HL-60 (cell line): Measurements from ENCODE around the gene TTC1.

Experiments
- POLR2AphosphoS5 ChIP-seq: IDR thresholded peaks from 2 replicates; pipeline ENCODE4 v1.6.1; 2012; ENCODE audit warnings: low read depth
- TF ChIP-seq, protein P1 (sequence below): IDR thresholded peaks from one replicate; pipeline ENCODE4 v1.5.1; 2011; ENCODE audit warnings: low read length, control low read depth, inconsistent platforms; ENCODE audit not compliant: insufficient read depth
- TF ChIP-seq, protein P2 (sequence below): IDR thresholded peaks from 2 replicates; pipeline ENCODE4 v1.6.1; 2012; ENCODE audit warnings: low read depth; ENCODE audit not compliant: insufficient replicate concordance

GRCh38 chr5:160023908-160024630, 15.1 kb downstream of the TTC1 start:
- TF ChIP-seq, protein P1, sequence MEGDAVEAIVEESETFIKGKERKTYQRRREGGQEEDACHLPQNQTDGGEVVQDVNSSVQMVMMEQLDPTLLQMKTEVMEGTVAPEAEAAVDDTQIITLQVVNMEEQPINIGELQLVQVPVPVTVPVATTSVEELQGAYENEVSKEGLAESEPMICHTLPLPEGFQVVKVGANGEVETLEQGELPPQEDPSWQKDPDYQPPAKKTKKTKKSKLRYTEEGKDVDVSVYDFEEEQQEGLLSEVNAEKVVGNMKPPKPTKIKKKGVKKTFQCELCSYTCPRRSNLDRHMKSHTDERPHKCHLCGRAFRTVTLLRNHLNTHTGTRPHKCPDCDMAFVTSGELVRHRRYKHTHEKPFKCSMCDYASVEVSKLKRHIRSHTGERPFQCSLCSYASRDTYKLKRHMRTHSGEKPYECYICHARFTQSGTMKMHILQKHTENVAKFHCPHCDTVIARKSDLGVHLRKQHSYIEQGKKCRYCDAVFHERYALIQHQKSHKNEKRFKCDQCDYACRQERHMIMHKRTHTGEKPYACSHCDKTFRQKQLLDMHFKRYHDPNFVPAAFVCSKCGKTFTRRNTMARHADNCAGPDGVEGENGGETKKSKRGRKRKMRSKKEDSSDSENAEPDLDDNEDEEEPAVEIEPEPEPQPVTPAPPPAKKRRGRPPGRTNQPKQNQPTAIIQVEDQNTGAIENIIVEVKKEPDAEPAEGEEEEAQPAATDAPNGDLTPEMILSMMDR: no peak
- no peak for TF ChIP-seq POLR2AphosphoS5
- TF ChIP-seq, protein P2, sequence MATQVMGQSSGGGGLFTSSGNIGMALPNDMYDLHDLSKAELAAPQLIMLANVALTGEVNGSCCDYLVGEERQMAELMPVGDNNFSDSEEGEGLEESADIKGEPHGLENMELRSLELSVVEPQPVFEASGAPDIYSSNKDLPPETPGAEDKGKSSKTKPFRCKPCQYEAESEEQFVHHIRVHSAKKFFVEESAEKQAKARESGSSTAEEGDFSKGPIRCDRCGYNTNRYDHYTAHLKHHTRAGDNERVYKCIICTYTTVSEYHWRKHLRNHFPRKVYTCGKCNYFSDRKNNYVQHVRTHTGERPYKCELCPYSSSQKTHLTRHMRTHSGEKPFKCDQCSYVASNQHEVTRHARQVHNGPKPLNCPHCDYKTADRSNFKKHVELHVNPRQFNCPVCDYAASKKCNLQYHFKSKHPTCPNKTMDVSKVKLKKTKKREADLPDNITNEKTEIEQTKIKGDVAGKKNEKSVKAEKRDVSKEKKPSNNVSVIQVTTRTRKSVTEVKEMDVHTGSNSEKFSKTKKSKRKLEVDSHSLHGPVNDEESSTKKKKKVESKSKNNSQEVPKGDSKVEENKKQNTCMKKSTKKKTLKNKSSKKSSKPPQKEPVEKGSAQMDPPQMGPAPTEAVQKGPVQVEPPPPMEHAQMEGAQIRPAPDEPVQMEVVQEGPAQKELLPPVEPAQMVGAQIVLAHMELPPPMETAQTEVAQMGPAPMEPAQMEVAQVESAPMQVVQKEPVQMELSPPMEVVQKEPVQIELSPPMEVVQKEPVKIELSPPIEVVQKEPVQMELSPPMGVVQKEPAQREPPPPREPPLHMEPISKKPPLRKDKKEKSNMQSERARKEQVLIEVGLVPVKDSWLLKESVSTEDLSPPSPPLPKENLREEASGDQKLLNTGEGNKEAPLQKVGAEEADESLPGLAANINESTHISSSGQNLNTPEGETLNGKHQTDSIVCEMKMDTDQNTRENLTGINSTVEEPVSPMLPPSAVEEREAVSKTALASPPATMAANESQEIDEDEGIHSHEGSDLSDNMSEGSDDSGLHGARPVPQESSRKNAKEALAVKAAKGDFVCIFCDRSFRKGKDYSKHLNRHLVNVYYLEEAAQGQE: no peak
